IMR-90 (cell line): ENCODE measurements around the gene RAB40A. TPM values are rescaled to one million over a fixed set of nuclear protein-coding genes. Genes with fewer than 3 reads are reported as not detected.

ENCODE experiments used
- ATAC-seq: fragments of 200-7000 bp; cut with Tn5 transposase; 2 replicates; pipeline ENCODE4 v1.9.1; 2020; ENCODE audit warnings: low read depth, mild to moderate bottlenecking, moderate library complexity
- BruUV-seq: library from RNA; stranded (reverse); fragments of 400-500 nt; replicated peaks from 2 replicates; lab custom pipeline; 2021; lab: Mats Ljungman, UMichigan
- CTCF ChIA-PET: fragments of 300-600 bp; formaldehyde crosslinking; extraction: SDS; loops from one replicate; lab custom pipeline; 2021; ENCODE audit warnings: antibody characterized with exemption; lab: Yijun Ruan, JAX
- POLR2A ChIA-PET: fragments of 300-600 bp; sonication (Branson Sonifier 250); formaldehyde crosslinking; loops from one replicate; lab custom pipeline; 2022; ENCODE audit warnings: antibody characterized with exemption; ENCODE audit not compliant: unreplicated experiment; lab: Charles Lee
- DNase-seq: peaks from one replicate; pipeline ENCODE4 v3.0.0; 2013
- H2AFZ ChIP-seq: replicated peaks from 2 replicates; pipeline ENCODE3; 2013; ENCODE audit warnings: low read length, mild to moderate bottlenecking; ENCODE audit not compliant: poor library complexity
- H2AK5ac ChIP-seq: 2 replicates; pipeline ENCODE4 v1.6.1; 2013; ENCODE audit warnings: low read depth, low read length, inconsistent platforms
- H2AK9ac ChIP-seq: replicated peaks from 2 replicates; pipeline ENCODE3; 2013; ENCODE audit warnings: mild to moderate bottlenecking, low read depth, low read length, moderate library complexity; ENCODE audit not compliant: poor library complexity
- H2BK120ac ChIP-seq: 2 replicates; pipeline ENCODE4 v1.6.1; 2013; ENCODE audit warnings: low read depth, low read length, inconsistent platforms
- H2BK15ac ChIP-seq: 3 replicates; pipeline ENCODE4 v1.6.1; 2013; ENCODE audit warnings: low read depth, low read length, inconsistent platforms
- H2BK20ac ChIP-seq: 2 replicates; pipeline ENCODE4 v1.6.1; 2013; ENCODE audit warnings: low read depth, mild to moderate bottlenecking, inconsistent platforms, low read length, moderate library complexity
- H2BK5ac ChIP-seq: 2 replicates; pipeline ENCODE4 v1.6.1; 2013; ENCODE audit warnings: mild to moderate bottlenecking, low read depth, low read length, inconsistent platforms; ENCODE audit not compliant: poor library complexity, severe bottlenecking
- H3K14ac ChIP-seq: replicated peaks from 2 replicates; pipeline ENCODE4 v1.6.1; 2013; ENCODE audit warnings: low read depth, low read length, inconsistent platforms
- H3K18ac ChIP-seq: 2 replicates; pipeline ENCODE4 v1.6.1; 2013; ENCODE audit warnings: low read depth, low read length, control low read depth
- H3K23ac ChIP-seq: 2 replicates; pipeline ENCODE4 v1.6.1; 2013; ENCODE audit warnings: low read depth, low read length, inconsistent platforms
- H3K27ac ChIP-seq: 2 replicates; pipeline ENCODE4 v1.5.1; 2013; ENCODE audit warnings: mild to moderate bottlenecking, control low read depth, low read length; ENCODE audit not compliant: insufficient read depth
- H3K27me3 ChIP-seq: 2 replicates; pipeline ENCODE4 v1.6.1; 2013; ENCODE audit warnings: low read length; ENCODE audit not compliant: control insufficient read depth, insufficient read depth
- H3K36me3 ChIP-seq: 2 replicates; pipeline ENCODE4 v1.6.1; 2013; ENCODE audit warnings: low read length, mixed read lengths; ENCODE audit not compliant: control insufficient read depth, insufficient read depth
- H3K4ac ChIP-seq: 2 replicates; pipeline ENCODE4 v1.6.1; 2013; ENCODE audit warnings: low read depth, low read length, inconsistent platforms
- H3K4me1 ChIP-seq: 2 replicates; pipeline ENCODE4 v1.6.1; 2013; ENCODE audit warnings: low read length, mixed read lengths; ENCODE audit not compliant: control insufficient read depth, insufficient read depth
- H3K4me2 ChIP-seq: 2 replicates; pipeline ENCODE4 v1.6.1; 2013; ENCODE audit warnings: low read depth, mild to moderate bottlenecking, control low read depth, low read length, moderate library complexity
- H3K4me3 ChIP-seq: 2 replicates; pipeline ENCODE4 v1.5.1; 2013; ENCODE audit warnings: low read depth, mild to moderate bottlenecking, control low read depth, low read length, moderate library complexity; ENCODE audit not compliant: insufficient read depth
- H3K56ac ChIP-seq: 2 replicates; pipeline ENCODE4 v1.6.1; 2013; ENCODE audit warnings: low read length, inconsistent platforms; ENCODE audit not compliant: insufficient read depth; ENCODE audit errors: extremely low read depth
- H3K79me1 ChIP-seq, 2 experiments: 2 replicates each; pipeline ENCODE4 v1.6.1; 2013; ENCODE audit warnings: low read length in 2 of 2, inconsistent platforms in 1 of 2, low read depth in 1 of 2
- H3K9ac ChIP-seq: 2 replicates; pipeline ENCODE4 v1.6.1; 2013; ENCODE audit warnings: low read depth, low read length, control low read depth
- H3K9me1 ChIP-seq: 2 replicates; pipeline ENCODE4 v1.6.1; 2013; ENCODE audit warnings: low read length, inconsistent platforms; ENCODE audit not compliant: insufficient read depth
- H3K9me3 ChIP-seq: 2 replicates; pipeline ENCODE4 v1.6.1; 2013; ENCODE audit warnings: low read length; ENCODE audit not compliant: control insufficient read depth, insufficient read depth
- H4K20me1 ChIP-seq: 2 replicates; pipeline ENCODE4 v1.6.1; 2013; ENCODE audit warnings: low read length, inconsistent platforms; ENCODE audit not compliant: insufficient read depth
- H4K5ac ChIP-seq: 2 replicates; pipeline ENCODE4 v1.6.1; 2013; ENCODE audit warnings: mild to moderate bottlenecking, low read depth, low read length, control low read depth
- H4K8ac ChIP-seq, 2 experiments: 2 replicates each; pipeline ENCODE4 v1.6.1; 2013; ENCODE audit warnings: low read depth in 2 of 2, low read length in 2 of 2, control low read depth in 1 of 2, inconsistent platforms in 1 of 2
- H4K91ac ChIP-seq: 2 replicates; pipeline ENCODE4 v1.6.1; 2013; ENCODE audit warnings: low read depth, low read length, inconsistent platforms; ENCODE audit not compliant: insufficient read depth
- CHD1 ChIP-seq: IDR thresholded peaks from 2 replicates; pipeline ENCODE4 v1.6.1; 2012; ENCODE audit warnings: low read depth, low read length, improper control_type of control experiment
- CTCF ChIP-seq: conservative IDR thresholded peaks from 2 replicates; pipeline ENCODE4 v1.5.1; 2012; ENCODE audit warnings: mild to moderate bottlenecking, low read depth, low read length, improper control_type of control experiment
- ELK1 ChIP-seq: fragments of 150-350 bp; IDR thresholded peaks from 2 replicates; pipeline ENCODE4 v1.6.1; 2016; ENCODE audit warnings: low read depth, mild to moderate bottlenecking, low read length, moderate library complexity, borderline replicate concordance
- MXI1 ChIP-seq: IDR thresholded peaks from 2 replicates; pipeline ENCODE4 v1.6.1; 2012; ENCODE audit warnings: low read depth, mild to moderate bottlenecking, low read length, moderate library complexity, borderline replicate concordance
- RAD21 ChIP-seq: IDR thresholded peaks from 2 replicates; pipeline ENCODE4 v1.6.1; 2012; ENCODE audit warnings: low read length, improper control_type of control experiment
- RCOR1 ChIP-seq: IDR thresholded peaks from 2 replicates; pipeline ENCODE4 v1.6.1; 2012; ENCODE audit warnings: mild to moderate bottlenecking, low read length, improper control_type of control experiment; ENCODE audit not compliant: insufficient replicate concordance
- dilution Hi-C: fragments of 300-500 bp; cut with HindIII; formaldehyde crosslinking; loops from one replicate; pipeline ENCODE4 v1.14.3; 2018; ENCODE audit warnings: low sequenced_read_pairs; ENCODE audit not compliant: unreplicated experiment
- in situ Hi-C: fragments of 300-500 bp; cut with MboI; formaldehyde crosslinking; loops from 3 replicates; pipeline ENCODE4 v1.14.3; 2019; ENCODE audit warnings: low sequenced_read_pairs, inconsistent platforms, mixed read lengths
- intact Hi-C: fragments of 100-400 bp; cut with micrococcal nuclease; formaldehyde crosslinking; loops from 2 replicates; pipeline ENCODE4 v1.10.0; 2022
- polyA plus RNA-seq, 3 experiments: library from polyadenylated mRNA; depleted of rRNA; stranded (reverse); fragments of >200 nt; gene quantifications; 2 replicates each; pipeline ENCODE4 v1.2.3, GENCODE V29; 2012; ENCODE audit warnings: low replicate concordance in 1 of 3
- total RNA-seq: library from RNA; depleted of rRNA; stranded (reverse); fragments of >200 nt; gene quantifications from 2 replicates; pipeline ENCODE4 v1.2.3, GENCODE V29; 2012

Gene RAB40A
- total and polyA plus RNA-seq, 2 of the 4 experiments (the other 2 are of a cell fraction) = under 0.01 to 0.26 TPM

DNA sequence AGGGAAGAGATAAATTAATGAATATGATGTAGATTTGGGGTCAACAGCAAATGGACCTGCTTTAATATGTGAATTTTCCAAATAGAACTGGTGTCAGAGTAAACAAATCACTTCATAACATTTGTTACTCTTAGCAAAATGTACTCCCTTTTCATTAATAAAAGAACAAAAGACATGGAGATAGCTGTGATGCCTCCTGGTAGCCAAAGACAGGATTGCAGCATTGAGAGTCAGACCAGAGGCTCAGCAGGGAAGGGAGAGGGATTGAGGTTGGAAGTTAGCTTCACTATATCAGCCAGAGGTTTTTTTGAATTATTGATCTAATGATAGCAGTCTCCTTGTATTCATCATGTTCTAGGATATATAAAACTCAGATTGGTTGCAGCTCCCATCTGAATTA lies 17.4 kb upstream of the RAB40A start:
- no peak overlapping the region for H2BK15ac ChIP-seq
- no peak overlapping the region for H2BK120ac ChIP-seq
- ATAC-seq (no peak), DNase-seq (no peak)
- H3K27ac ChIP-seq = no peak overlapping the region
- H3K23ac ChIP-seq = no peak overlapping the region
- H3K18ac ChIP-seq = no peak overlapping the region
- no peaks in the 10 kb centered on the region for H3K9me3 ChIP-seq
- H3K4ac ChIP-seq = no peak overlapping the region
- TF ChIP-seq CHD1 = no peak
- no peak for TF ChIP-seq MXI1
- TF ChIP-seq ELK1 = no peak
- 0 out of 2 replicates have a peak, but pooled peaks have one; percentile 4 for TF ChIP-seq CTCF
- TF ChIP-seq RCOR1 = no peak
- no peak for TF ChIP-seq RAD21
- no peak overlapping the region for H4K5ac ChIP-seq
- intact Hi-C loops = loop anchor here (5.0 kb wide), 1 partner anchor 96 kb away; no protein-coding TSS in a partner anchor
- H3K9me1 ChIP-seq = no peaks in the 10 kb centered on the region
- no peak overlapping the region for H2AK5ac ChIP-seq
- H4K8ac ChIP-seq = no peak overlapping the region
- H3K79me1 ChIP-seq = no peaks in the 10 kb centered on the region
- H4K20me1 ChIP-seq = no peaks in the 10 kb centered on the region
- H2BK5ac ChIP-seq = no peak overlapping the region
- H4K91ac ChIP-seq = no peak overlapping the region
- H3K4me1 ChIP-seq = peaks cover 2% of the 10 kb centered on the region
- in situ Hi-C loops = loop anchor here (5.0 to 25.0 kb wide), 3 partner anchors 138 to 601 kb away; no protein-coding TSS in a partner anchor
- dilution Hi-C loops = no loop called here
- no peak overlapping the region for H3K14ac ChIP-seq
- no peak overlapping the region for H3K56ac ChIP-seq
- no TSS peak for BruUV-seq
- POLR2A ChIA-PET = no interaction called here
- H3K4me2 ChIP-seq = no peak overlapping the region
- no peak overlapping the region for H2BK20ac ChIP-seq
- no peak overlapping the region for H2AFZ ChIP-seq
- no peak overlapping the region for H3K9ac ChIP-seq
- peaks cover 2% of the 10 kb centered on the region; the same call in 1 of the 2 replicates for H3K27me3 ChIP-seq
- CTCF ChIA-PET = interaction anchor here (1.2 kb wide), 1 partner anchor 14 kb away, joined by 3 read pairs; no protein-coding TSS in a partner anchor
- H3K4me3 ChIP-seq = no peak overlapping the region
- no peak overlapping the region for H2AK9ac ChIP-seq
- H3K36me3 ChIP-seq = no peaks in the 10 kb centered on the region
